ENCODE results near the gene HNRNPLL.

The HNRNPLL gene

DNA sequence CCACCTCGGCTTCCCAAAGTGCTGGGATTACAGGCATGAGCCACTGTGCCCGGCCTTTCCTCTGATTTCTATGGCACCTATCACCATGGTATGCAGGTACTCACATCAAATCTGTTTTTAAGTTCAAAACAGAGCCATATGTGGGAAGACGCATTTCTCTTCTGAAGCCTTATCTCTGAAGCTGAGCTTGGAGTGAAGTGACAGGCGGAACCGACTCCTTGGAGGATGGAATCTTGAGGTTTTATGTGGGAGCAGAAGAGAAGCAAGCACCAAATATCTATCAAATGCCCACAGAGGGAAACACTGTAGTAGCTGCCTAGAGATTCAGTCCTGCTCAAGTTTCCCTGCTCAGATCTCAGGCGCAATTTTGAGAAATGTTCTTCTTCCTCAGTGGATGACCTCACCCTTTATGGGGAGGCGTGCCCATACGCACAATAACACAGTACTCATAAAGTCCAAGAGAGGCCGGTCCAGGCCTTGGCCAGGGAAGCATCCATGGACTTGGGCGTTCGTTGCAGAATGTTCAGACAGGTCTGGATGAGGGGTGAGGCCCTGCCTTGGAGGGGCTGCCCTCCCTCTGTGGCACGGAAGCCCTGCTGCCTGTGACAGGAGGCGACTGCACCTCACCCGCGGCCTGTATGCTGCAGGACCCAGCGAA, 67.9 kb downstream of the HNRNPLL start:
- in situ Hi-C loops (cut with HindIII; ENCODE audit: low sequenced_read_pairs) = no loop called here

DNA sequence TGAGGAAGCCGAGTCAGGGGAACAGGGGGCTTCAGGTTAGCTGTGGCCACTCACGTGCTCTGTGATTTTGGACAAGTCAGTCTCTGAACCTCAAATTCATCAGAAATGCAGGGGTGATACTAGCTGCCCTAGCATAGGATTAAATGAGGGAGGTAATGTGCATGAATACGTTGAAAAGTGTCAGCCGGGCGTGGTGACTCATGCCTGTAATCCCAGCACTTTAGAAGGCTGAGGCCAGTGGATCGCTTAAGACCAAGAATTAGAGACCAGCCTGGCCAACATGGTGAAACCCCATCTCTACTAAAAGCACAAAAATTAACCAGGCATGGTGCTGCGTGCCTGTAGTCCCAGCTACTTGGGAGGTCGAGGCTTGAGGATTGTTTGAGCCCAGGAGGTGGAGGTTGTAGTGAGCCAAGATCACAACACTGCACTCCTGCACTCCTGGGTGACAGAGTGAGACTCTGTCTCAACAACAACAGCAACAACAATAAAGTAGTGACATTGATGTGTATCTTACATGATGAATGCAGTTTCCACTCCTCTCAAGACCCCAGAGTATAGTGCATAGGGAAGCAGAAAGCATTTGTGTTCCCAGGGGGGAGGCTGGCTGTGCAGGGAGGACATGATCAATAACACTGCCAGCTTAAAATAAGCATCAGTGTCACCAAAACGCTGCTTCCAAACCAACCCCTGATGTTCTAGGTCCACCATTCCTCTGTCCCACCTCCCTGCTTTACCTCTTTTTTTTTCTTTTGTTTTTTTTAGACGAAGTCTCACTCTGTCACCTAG, 68.8 kb downstream of the HNRNPLL start:
- in situ Hi-C loops (cut with HindIII; ENCODE audit: low sequenced_read_pairs) = no loop called here

DNA sequence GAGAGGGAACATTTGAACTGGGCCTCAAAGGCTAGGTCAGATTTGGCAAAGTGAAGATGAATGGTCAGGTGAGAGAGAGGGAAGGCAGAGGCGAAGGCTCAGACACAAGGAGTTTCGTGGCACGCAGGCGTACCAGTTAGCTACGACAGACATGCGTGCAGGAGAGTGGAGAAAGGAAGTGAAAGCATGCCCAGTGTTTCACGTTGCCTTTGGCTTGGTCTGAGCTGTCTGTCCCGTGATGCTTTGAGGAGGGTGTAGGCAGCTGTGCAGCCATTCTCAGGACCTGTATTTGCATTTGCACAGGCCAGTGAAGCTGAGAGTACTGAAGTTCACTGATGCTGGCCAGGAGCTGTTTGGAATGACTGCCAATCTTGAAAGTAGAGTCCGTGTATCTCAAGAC, 69.5 kb downstream of the HNRNPLL start:
- in situ Hi-C loops (cut with HindIII; ENCODE audit: low sequenced_read_pairs) = no loop called here

DNA sequence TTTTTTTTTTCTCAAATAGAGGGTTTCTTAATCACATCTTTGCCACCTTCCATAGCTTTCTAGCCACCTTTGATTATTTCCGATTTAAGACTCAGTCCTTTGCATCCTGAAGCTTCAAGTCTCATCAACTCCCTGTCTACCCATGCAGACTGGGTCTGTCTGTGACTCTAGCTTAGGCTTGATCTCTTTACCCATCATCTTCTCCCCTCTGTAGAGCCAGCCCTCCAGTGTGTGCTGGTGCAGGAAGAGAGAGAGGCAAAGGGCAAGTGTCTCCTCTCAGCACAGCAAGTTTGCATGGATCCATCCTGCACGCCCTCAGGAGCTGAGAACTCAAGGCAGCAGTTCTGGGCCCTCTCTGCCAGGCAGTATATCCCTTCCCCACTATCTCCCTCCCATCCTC, 70.4 kb downstream of the HNRNPLL start:
- in situ Hi-C loops (cut with HindIII; ENCODE audit: low sequenced_read_pairs) = no loop called here

DNA sequence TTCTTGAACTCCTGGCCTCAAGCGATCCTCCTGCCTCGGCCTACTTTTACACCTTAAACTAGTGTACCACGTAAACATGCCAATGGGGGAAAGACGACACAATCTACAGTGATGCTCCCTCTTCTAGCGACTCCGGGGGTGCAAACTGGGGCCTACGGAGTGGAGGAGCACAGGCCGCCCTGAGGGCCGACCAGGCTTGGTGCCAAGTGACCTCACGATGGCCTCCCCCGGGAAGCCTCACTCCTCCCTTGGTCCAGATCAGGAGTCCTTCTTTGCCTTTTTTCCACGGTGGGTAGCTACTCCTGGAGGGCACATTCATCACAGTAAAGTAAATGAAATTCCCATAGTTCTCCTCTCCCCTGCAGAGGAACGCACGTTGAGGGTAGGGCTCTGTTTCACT, 73.5 kb downstream of the HNRNPLL start:
- in situ Hi-C loops (cut with HindIII; ENCODE audit: low sequenced_read_pairs) = no loop called here

DNA sequence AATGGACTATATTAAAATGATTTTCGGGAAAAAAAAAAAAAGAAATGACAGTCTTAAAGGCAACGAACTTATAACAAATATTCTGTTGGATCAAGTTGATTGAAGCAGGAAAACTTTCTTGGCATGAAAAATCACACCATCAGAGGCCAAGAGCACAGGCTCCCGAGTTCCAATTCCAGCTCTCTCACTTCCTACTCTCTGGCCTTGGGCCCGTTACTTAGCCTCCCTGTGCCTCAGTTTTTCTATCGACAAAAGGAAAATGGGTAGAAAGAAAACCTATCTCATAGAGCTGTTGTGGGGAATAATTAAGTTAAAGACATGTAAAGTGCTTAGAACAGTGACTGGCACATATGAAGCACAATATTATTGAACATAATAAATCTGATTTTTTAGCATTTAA, 74.2 kb downstream of the HNRNPLL start:
- in situ Hi-C loops (cut with HindIII; ENCODE audit: low sequenced_read_pairs) = no loop called here

DNA sequence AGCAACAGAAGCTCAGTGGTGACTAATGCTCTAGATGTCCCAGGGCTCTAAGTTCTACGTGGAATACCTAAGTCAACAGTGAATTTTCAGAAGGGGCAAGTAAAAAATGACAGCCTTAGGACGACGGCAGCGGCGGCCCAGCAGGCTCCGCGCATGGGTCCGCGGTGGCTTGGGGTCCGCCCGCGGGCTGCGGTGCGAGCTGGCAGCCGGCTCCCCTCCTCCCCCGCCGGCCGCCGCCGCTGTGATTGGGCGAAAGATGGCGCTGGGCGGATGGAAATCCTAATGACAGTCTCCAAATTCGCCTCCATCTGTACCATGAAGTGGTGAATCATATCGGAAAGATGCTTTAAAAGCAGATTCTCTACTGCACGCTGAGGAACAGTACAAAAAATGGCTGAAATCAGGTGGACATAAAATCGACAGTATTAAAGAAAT, 74.7 kb downstream of the HNRNPLL start:
- in situ Hi-C loops (cut with HindIII; ENCODE audit: low sequenced_read_pairs) = no loop called here

DNA sequence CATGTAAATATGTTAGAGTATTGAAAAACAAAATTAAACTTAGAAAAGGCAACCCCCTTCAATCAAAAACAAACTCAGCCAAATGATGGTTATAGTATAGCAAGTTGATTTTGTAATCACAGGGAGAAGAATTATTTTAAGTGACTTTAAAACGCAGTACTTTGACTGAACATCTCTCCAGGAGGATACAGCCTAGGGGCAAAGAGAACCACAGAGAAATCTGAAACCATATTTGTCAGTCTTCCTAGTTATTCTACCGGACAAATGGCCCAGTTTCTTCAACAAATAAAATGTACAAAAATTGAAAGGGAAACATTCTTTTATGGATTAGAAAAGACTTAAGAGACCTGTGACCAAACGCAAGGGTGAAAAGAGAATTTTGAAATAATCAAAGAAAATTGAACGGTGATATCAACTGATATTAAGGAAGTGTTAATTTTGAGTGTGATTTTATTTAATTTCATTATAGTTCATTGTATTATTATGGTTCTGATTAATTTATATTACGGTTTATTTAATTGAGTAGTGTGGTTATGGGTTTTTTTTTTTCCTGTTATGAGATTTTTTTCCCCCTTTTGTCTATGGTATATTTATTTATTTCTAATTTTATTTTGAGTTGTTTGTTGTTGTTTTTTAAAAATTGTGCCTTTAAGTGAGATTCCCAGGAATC, 75.3 kb downstream of the HNRNPLL start:
- in situ Hi-C loops (cut with HindIII; ENCODE audit: low sequenced_read_pairs) = no loop called here

DNA sequence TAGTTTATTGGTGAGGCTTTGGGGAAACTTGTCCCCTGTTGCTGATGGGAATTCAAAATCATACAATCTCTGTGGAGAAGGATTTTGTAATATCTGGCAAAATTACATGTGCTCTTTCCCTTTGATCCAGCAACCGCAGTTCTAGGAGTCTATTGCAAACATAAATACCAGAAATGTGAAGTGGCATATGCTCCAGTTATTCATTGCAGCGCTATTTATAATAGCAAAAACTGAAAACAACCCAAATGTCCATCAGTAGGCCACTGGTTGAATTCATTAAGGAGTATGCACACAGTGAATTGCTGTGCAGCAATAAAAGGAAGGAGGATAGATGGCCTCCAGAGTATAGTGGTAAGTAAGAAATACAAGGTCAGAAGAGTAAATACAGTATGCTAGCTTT, 76.5 kb downstream of the HNRNPLL start:
- in situ Hi-C loops (cut with HindIII; ENCODE audit: low sequenced_read_pairs) = no loop called here

DNA sequence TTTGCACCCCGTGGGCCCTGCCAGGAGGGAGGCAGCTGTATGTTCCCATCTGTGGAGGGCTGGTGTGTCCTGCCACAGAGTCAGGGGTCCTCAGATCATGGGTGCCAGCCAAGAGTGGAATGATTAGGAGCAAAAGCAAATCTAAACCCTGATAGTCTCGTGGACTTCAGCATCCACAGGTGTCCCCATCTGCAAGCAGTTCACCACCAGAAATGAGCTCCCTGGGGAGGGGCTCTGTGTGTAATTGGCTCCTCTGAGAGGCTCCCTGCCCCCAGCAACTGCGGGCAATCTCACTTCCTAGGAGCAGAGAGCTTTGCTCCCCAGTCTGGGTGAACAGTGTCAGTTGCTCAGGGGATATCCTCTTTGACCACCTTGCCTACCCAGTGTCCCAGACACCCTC, 78.1 kb downstream of the HNRNPLL start:
- in situ Hi-C loops (cut with HindIII; ENCODE audit: low sequenced_read_pairs) = no loop called here

DNA sequence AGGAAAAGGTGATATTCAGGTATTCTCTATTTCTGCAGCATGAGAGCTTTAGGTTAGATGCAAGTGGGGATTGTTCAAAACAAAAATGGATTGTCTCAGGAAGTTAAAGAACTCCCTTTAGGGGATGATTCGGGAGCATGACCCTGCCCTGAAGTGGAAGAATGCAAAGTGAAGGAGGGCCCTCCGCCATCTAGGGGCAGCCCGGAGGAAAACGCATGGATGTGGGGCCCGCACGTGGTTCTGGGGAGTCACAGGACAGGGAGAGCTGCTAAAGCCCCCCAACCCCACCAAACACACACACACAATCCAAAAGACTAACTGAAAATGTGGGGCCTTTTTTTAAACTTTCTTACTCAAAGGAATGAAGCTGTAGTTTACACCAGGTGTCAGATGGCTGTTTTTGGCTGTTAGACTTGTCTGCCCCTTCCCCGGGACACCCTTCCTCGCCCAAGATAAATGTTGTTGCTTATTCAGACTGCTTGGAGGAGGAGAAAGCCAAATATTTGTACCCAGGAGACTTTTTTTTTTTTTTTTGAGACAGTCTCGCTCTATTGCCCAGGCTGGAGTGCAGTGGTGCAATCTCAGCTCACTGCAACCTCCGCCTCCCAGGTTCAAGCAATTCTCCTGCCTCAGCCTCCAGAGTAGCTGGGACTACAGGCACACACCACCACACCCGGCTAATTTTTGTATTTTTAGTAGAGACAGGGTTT, 78.8 kb downstream of the HNRNPLL start:
- in situ Hi-C loops (cut with HindIII; ENCODE audit: low sequenced_read_pairs) = no loop called here

DNA sequence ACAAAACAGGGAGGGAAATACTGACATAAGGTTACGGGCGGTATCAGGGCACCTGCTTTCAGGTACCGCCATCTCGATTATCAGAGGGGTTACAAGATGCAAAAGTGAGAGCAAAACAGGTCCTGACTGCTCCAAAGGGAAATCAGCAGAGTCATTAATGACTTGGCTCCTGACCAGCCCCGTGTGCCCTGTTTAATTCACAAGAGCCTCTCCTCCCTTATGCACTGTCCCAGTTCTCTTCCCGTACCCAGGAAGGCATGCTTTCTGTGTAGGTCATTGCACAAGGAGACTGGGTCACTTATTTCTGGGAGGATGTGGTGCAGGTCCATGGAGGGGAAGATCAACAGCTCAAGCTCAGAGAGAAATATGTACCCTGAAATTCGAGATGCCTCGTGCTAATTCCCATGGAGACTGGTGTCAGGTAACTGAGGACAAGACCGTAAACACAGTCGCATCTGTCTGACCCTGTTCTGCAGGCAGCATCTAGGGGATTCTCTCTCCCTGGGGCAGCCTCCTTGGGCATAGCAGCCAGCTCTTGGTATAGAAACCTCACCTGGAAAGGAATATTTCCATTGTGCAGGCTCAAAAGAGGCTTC, 79.9 kb downstream of the HNRNPLL start:
- in situ Hi-C loops (cut with HindIII; ENCODE audit: low sequenced_read_pairs) = no loop called here

DNA sequence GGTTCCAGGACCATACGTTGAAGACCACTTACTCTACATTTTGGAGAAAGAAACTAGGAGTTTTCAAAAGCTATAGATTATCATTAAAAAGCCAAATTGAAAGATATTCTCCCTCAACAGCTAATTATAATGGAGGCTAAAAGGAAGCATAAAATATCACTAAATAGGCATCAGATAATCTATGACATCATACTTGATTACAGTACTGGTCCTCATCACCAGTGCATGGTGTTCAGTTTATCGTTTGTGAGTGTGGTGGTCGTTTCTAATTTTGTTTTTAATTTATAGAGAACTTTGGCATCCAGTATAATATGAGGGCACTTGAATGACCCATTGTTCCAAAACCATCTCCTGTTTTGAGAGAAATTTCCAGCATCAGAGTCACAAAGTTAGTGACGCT, 80.9 kb downstream of the HNRNPLL start:
- in situ Hi-C loops (cut with HindIII; ENCODE audit: low sequenced_read_pairs) = no loop called here

DNA sequence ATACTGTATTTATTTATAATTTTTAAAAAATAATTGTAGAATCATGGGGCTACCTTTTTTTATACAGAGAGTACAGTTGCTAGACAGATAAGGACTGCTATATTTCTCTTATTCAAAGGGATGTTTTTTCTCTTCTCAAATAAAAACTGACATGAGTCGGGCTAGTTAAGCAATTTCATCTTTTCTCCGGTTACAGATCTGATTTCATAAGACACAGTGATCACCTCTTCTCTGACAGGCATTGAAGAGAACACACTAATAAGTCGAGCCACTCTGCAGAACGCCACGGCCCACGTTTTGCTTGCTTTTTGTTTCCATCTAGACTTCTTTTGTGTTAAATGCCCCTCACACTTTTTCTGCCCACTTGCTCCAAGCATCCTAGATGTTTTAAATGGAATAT, 85.4 kb downstream of the HNRNPLL start:
- in situ Hi-C loops (cut with HindIII; ENCODE audit: low sequenced_read_pairs) = no loop called here

DNA sequence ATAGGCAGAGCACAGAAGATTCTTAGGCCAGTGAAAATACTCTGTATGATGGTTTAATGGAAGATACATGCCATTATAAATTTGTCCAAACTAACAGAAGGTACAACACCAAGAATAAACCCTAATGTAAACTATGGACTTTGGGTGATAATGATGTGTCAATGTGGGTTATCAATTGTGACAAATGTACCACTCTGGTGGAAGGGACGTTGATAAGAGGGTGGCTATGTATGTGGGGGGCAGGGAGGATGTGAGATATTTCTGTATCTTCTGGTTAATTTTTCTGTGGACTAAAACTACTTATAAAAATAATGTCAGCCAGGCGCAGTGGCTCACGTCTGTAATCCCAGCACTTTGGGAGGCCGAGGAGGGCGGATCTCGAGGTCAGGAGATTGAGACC, 86.2 kb downstream of the HNRNPLL start:
- in situ Hi-C loops (cut with HindIII; ENCODE audit: low sequenced_read_pairs) = no loop called here

DNA sequence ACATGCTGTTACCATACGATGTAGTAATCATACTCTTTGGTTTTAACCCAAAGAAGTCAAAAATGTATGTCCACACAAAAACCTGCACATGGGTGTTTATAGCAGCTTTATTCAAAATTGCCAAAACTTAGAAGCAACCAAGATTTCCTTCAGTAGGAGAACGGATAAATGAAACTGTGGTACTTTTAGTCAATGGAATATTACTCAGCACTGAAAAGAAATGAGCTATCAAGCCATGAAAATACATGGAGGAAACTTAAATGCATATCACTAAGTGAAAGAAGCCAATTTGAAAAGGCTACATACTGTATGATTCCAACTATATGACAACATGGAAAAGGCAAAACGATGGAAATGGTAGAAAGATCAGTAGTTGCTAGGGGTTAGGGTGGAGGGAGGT, 86.6 kb downstream of the HNRNPLL start:
- in situ Hi-C loops (cut with HindIII; ENCODE audit: low sequenced_read_pairs) = no loop called here

DNA sequence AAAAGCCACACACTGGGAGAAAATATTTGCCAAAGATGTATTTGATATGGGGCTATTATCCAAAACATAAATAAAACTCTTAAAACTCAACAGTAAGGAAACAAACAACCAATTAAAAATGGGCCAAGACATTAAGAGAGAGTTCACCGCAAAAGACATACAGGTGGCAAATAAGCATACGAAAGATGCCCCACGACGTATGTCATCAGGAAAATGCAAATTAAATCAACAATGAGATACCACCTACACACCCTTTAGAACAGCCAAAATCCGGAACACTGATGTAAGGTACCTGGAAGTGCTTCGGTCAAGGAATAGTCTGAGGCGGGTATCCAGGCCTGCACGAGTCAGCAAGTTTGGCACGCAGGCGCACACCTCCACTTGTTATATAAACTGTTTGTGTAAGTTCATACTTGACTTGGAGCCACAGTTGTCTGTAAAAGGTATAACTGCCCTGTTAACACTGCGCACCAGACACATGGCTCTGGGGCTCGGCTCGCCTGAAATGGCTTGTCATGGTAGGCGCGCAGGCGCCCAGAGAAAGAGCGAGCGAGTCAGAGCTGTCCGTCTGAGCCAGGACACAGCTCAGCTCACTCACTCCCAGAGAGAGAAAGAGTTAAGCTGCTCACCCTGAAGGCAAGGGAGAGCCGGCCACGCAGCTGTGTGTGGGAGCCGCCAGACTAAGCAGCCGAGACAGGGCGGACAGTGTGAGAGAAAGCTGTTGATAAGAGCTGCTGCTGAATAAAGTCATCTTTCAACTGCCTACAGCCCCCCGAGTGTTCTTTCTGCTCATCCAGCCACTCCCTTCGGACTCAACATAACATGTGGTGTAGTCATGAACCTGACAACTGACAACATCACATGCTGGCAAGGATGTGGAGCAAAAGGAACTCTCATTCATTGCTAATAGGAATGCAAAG, 87.3 kb downstream of the HNRNPLL start:
- in situ Hi-C loops (cut with HindIII; ENCODE audit: low sequenced_read_pairs) = no loop called here

DNA sequence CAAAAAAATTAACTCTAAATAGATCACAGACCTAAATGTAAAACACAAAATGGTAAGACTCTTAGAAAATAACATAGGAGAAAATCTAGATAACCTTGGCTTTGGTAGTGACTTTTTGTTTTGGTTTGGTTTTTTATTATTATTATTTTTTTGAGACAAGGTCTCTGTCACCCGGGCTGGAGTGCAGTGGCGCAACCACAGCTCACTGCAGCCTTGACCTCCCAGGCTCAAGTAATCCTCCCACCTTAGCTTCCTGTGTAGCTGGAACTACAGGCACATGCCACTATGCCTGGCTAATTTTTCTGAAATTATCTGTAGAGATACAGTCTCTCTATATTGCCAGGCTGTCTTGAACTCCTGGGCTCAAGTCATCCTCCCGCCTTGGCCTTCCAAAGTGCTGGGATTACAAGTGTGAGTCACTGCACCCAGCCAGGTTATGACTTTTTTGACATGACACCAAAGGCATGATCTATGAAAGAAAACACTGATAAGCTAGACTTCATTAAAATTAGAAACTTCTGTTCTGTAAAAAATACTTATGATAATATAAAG, 88.0 kb downstream of the HNRNPLL start:
- in situ Hi-C loops (cut with HindIII; ENCODE audit: low sequenced_read_pairs) = no loop called here

DNA sequence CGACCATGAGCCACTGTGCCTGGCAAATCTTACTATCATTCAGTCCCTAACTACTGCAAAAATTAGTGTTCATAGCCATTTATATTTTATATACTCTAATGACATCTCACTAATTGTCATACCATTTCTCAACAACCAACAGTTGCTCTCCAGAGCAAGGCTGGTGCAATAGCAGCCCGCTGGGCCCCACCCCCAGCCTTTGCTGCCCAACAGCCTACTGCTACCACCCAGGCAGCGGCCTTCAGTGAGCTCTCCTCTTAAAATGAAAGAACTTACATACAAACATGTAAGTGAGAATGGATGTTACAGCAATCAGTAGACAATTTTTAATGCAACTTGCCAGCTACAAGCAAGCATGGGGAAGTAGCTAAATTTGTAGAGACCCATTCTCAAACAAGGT, 90.5 kb downstream of the HNRNPLL start:
- in situ Hi-C loops (cut with HindIII; ENCODE audit: low sequenced_read_pairs) = no loop called here
